NT2/D1 (cell line): Measurements from ENCODE around the gene DDX23.

Experiments used
- DNase-seq: peaks from one replicate; pipeline ENCODE4 v3.0.0-alpha.2; 2011; ENCODE audit warnings: low read depth, low spot score
- H3K27me3 ChIP-seq: 2 replicates; pipeline ENCODE4 v1.6.0; 2011; ENCODE audit warnings: mild to moderate bottlenecking; ENCODE audit not compliant: insufficient read length, insufficient read depth
- H3K36me3 ChIP-seq: 2 replicates; pipeline ENCODE4 v1.6.1; 2011; ENCODE audit warnings: mild to moderate bottlenecking, low read length, mixed read lengths; ENCODE audit not compliant: insufficient read depth, insufficient read length
- H3K4me1 ChIP-seq: 2 replicates; pipeline ENCODE4 v1.5.1; 2011; ENCODE audit not compliant: insufficient read depth, insufficient read length
- H3K4me3 ChIP-seq: 2 replicates; pipeline ENCODE4 v1.5.1; 2011; ENCODE audit warnings: low read depth; ENCODE audit not compliant: insufficient read length
- H3K9ac ChIP-seq: 2 replicates; pipeline ENCODE4 v1.6.0; 2011; ENCODE audit warnings: low read depth; ENCODE audit not compliant: insufficient read length
- H3K9me3 ChIP-seq: 2 replicates; pipeline ENCODE4 v1.5.1; 2011; ENCODE audit warnings: mild to moderate bottlenecking, low read length; ENCODE audit not compliant: insufficient read depth
- SUZ12 ChIP-seq: IDR thresholded peaks from 2 replicates; pipeline ENCODE4 v1.6.1; 2011; ENCODE audit not compliant: insufficient read length, insufficient read depth; ENCODE audit errors: extremely low read depth
- YY1 ChIP-seq: IDR thresholded peaks from 2 replicates; pipeline ENCODE4 v1.6.1; 2011; ENCODE audit not compliant: insufficient read length, insufficient read depth
- ZNF274 ChIP-seq: IDR thresholded peaks from 2 replicates; pipeline ENCODE4 v1.6.1; 2011; ENCODE audit warnings: mild to moderate bottlenecking, low read depth, low read length

The DDX23 gene

GRCh38 chr12:48827513-48828096, 24.4 kb downstream of the DDX23 start:
- TF ChIP-seq SUZ12 (no peak), ZNF274 (no peak), YY1 (no peak)
- H3K27me3 ChIP-seq = no peaks in the 10 kb centered on the region
- DNase-seq = no peak
- H3K9ac ChIP-seq = no peak overlapping the region
- no peak overlapping the region for H3K4me3 ChIP-seq
- H3K4me1 ChIP-seq = no peaks in the 10 kb centered on the region
- H3K36me3 ChIP-seq = peaks cover 96% of the 10 kb centered on the region
- no peaks in the 10 kb centered on the region for H3K9me3 ChIP-seq

GRCh38 chr12:48827026-48827425, 24.9 kb downstream of the DDX23 start:
- TF ChIP-seq YY1 (no peak), SUZ12 (no peak), ZNF274 (no peak)
- Histone ChIP-seq H3K9me3 (no peaks in the 10 kb centered on the region), H3K27me3 (no peaks in the 10 kb centered on the region), H3K4me3 (no peak overlapping the region), H3K4me1 (no peaks in the 10 kb centered on the region), H3K36me3 (peaks cover 93% of the 10 kb centered on the region), H3K9ac (no peak overlapping the region)
- DNase-seq = no peak

GRCh38 chr12:48826209-48826855, 25.6 kb downstream of the DDX23 start:
- TF ChIP-seq ZNF274 = no peak
- no peak for TF ChIP-seq YY1
- no peak for TF ChIP-seq SUZ12
- no peak for DNase-seq
- H3K36me3 ChIP-seq = peaks cover 86% of the 10 kb centered on the region
- no peak overlapping the region for H3K4me3 ChIP-seq
- H3K9ac ChIP-seq = no peak overlapping the region
- H3K9me3 ChIP-seq = no peaks in the 10 kb centered on the region
- H3K27me3 ChIP-seq = no peaks in the 10 kb centered on the region
- H3K4me1 ChIP-seq = no peaks in the 10 kb centered on the region

GRCh38 chr12:48824905-48825304, 27.1 kb downstream of the DDX23 start:
- DNase-seq = no peak
- Histone ChIP-seq H3K9ac (no peak overlapping the region), H3K4me1 (peaks cover 7% of the 10 kb centered on the region), H3K4me3 (no peak overlapping the region), H3K27me3 (no peaks in the 10 kb centered on the region), H3K36me3 (peaks cover 76% of the 10 kb centered on the region), H3K9me3 (no peaks in the 10 kb centered on the region)
- TF ChIP-seq ZNF274 (no peak), YY1 (no peak), SUZ12 (no peak)

- Histone ChIP-seq H3K9me3 (no peaks in the 10 kb centered on the region), H3K4me1 (peaks cover 13% of the 10 kb centered on the region), H3K36me3 (peaks cover 68% of the 10 kb centered on the region), H3K4me3 (no peak overlapping the region), H3K27me3 (no peaks in the 10 kb centered on the region), H3K9ac (no peak overlapping the region)
- TF ChIP-seq YY1 (no peak), ZNF274 (no peak), SUZ12 (no peak)
- DNase-seq = no peak
These were observed 27.9 kb downstream of the DDX23 start for GRCh38 chr12:48824112-48824511.

GRCh38 chr12:48823281-48823680, 28.7 kb downstream of the DDX23 start:
- Histone ChIP-seq H3K4me1 (peaks cover 13% of the 10 kb centered on the region), H3K36me3 (peaks cover 60% of the 10 kb centered on the region), H3K9me3 (no peaks in the 10 kb centered on the region), H3K9ac (no peak overlapping the region), H3K4me3 (no peak overlapping the region), H3K27me3 (no peaks in the 10 kb centered on the region)
- TF ChIP-seq SUZ12 (no peak), ZNF274 (no peak), YY1 (no peak)
- no peak for DNase-seq

- H3K27me3 ChIP-seq = peaks cover 6% of the 10 kb centered on the region
- TF ChIP-seq ZNF274 (no peak), SUZ12 (no peak), YY1 (no peak)
- H3K36me3 ChIP-seq = peaks cover 54% of the 10 kb centered on the region
- H3K4me1 ChIP-seq = peaks cover 16% of the 10 kb centered on the region
- no peak overlapping the region for H3K9ac ChIP-seq
- no peaks in the 10 kb centered on the region for H3K9me3 ChIP-seq
- no peak overlapping the region for H3K4me3 ChIP-seq
- no peak for DNase-seq
These were observed 29.3 kb downstream of the DDX23 start for GRCh38 chr12:48822711-48823110.
